ENCODE data around the gene EPB41L5. TPM values are rescaled to one million over a fixed set of nuclear protein-coding genes. Genes with fewer than 3 reads are reported as not detected.
A peak's percentile ranks its signal among the peaks of the same experiment; 100 is the strongest.
"Not testable (repeated sequence)": the region's sequence is repeated elsewhere in the genome, so short reads cannot be mapped to it uniquely, and the experiment has no call there.

The EPB41L5 gene
- total RNA-seq, 1 donor from 2014 or later: 75.3 TPM

DNA sequence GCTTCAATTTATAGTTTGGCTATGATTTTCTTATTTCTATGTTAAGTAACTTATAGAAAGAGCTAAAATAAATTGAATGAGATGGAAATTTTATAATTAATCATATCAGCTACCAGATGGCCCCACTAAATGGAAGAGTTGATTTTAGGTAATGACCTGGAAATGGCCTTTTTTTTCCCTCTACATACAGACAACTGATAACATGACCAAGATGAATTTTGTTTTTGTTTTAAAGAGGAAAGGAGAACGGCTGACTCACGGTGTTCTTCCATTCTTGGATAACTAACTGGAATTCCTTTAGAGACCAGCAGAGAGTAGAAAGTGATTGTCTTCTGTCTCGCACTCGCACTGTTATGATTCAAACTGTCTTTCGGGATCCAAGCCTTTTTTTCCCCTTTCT lies 119.3 kb downstream of the EPB41L5 start:
- Mint-ChIP-seq H3K9me3 (ENCODE audit: low read depth) (peaks cover 19% of the 10 kb centered on the region), H3K4me3 (ENCODE audit: low read depth) (no peak overlapping the region), H3K27ac (peak overlapping the region; percentile 42), H3K27me3 (no peaks in the 10 kb centered on the region), H3K36me3 (ENCODE audit: insufficient read depth) (peaks cover 56% of the 10 kb centered on the region), H3K4me1 (ENCODE audit: low read depth) (peaks cover 11% of the 10 kb centered on the region)
- no peak for DNase-seq (ENCODE audit: low spot score, unreplicated experiment)
- TF ChIP-seq CTCF (IDR thresholded peaks at IDR 0.05; ENCODE audit: unreplicated experiment): no peak

- peaks cover 22% of the 10 kb centered on the region for H3K9me3 Mint-ChIP-seq (ENCODE audit: low read depth)
- no peak for TF ChIP-seq CTCF (IDR thresholded peaks at IDR 0.05; ENCODE audit: unreplicated experiment)
- peaks cover 61% of the 10 kb centered on the region for H3K36me3 Mint-ChIP-seq (ENCODE audit: insufficient read depth)
- DNase-seq (ENCODE audit: low spot score, unreplicated experiment): no peak
- peak overlapping the region; percentile 54 for H3K27ac Mint-ChIP-seq
- H3K27me3 Mint-ChIP-seq: no peaks in the 10 kb centered on the region
- H3K4me1 Mint-ChIP-seq (ENCODE audit: low read depth): peaks cover 11% of the 10 kb centered on the region
- no peak overlapping the region for H3K4me3 Mint-ChIP-seq (ENCODE audit: low read depth)
These were observed 119.8 kb downstream of the EPB41L5 start for GRCh38 chr2:120132691-120133090.

GRCh38 chr2:120133572-120134244 lies 120.8 kb downstream of the EPB41L5 start:
- Mint-ChIP-seq H3K4me1 (ENCODE audit: low read depth) (peaks cover 11% of the 10 kb centered on the region), H3K4me3 (ENCODE audit: low read depth) (no peak overlapping the region), H3K36me3 (ENCODE audit: insufficient read depth) (peaks cover 65% of the 10 kb centered on the region), H3K27me3 (no peaks in the 10 kb centered on the region), H3K9me3 (ENCODE audit: low read depth) (peaks cover 27% of the 10 kb centered on the region), H3K27ac (no peak overlapping the region)
- DNase-seq (ENCODE audit: low spot score, unreplicated experiment): no peak
- no peak for TF ChIP-seq CTCF (IDR thresholded peaks at IDR 0.05; ENCODE audit: unreplicated experiment)

GRCh38 chr2:120134263-120134662 lies 121.4 kb downstream of the EPB41L5 start:
- H3K4me1 Mint-ChIP-seq (ENCODE audit: low read depth): peaks cover 11% of the 10 kb centered on the region
- no peak overlapping the region for H3K27ac Mint-ChIP-seq
- no peaks in the 10 kb centered on the region for H3K27me3 Mint-ChIP-seq
- no peak overlapping the region for H3K4me3 Mint-ChIP-seq (ENCODE audit: low read depth)
- no peak for DNase-seq (ENCODE audit: low spot score, unreplicated experiment)
- peaks cover 67% of the 10 kb centered on the region for H3K36me3 Mint-ChIP-seq (ENCODE audit: insufficient read depth)
- TF ChIP-seq CTCF (IDR thresholded peaks at IDR 0.05; ENCODE audit: unreplicated experiment): no peak
- peaks cover 29% of the 10 kb centered on the region for H3K9me3 Mint-ChIP-seq (ENCODE audit: low read depth)

DNA sequence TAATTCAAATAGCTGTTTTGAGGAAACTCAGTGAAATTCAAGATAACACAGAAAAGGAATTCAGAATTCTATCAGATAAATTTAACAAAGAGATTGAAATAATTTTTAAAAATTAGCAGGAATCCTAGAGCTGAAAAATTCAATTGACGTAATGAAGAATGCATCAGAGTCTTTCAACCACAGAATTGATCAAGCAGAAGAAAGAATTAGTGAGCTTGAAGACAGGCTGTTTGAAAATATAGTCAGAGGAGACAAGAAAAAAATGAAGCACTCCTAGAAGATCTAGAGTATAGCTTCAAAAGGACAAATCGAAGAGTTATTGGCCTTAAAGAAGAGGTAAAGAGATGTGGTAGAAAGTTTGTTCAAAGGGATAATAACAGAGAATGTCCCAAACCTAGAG lies 122.1 kb downstream of the EPB41L5 start:
- not testable (repeated sequence) for H3K27ac Mint-ChIP-seq; H3K27me3 Mint-ChIP-seq; H3K4me3 Mint-ChIP-seq (ENCODE audit: low read depth); DNase-seq (ENCODE audit: low spot score, unreplicated experiment)
- Mint-ChIP-seq H3K9me3 (ENCODE audit: low read depth) (peaks cover 29% of the 10 kb centered on the region), H3K36me3 (ENCODE audit: insufficient read depth) (peaks cover 68% of the 10 kb centered on the region), H3K4me1 (ENCODE audit: low read depth) (peaks cover 11% of the 10 kb centered on the region)

- no peak for TF ChIP-seq CTCF (IDR thresholded peaks at IDR 0.05; ENCODE audit: unreplicated experiment)
- Mint-ChIP-seq H3K27me3 (no peaks in the 10 kb centered on the region), H3K36me3 (ENCODE audit: insufficient read depth) (peaks cover 36% of the 10 kb centered on the region), H3K4me3 (ENCODE audit: low read depth) (no peak overlapping the region), H3K4me1 (ENCODE audit: low read depth) (no peaks in the 10 kb centered on the region), H3K27ac (no peak overlapping the region), H3K9me3 (ENCODE audit: low read depth) (peaks cover 15% of the 10 kb centered on the region)
- DNase-seq (ENCODE audit: low spot score, unreplicated experiment): no peak
These were observed 128.0 kb downstream of the EPB41L5 start for GRCh38 chr2:120140866-120141265.

Data from progenitor cell of endocrine pancreas (in vitro differentiated cells).